GM18858 (cell line): ENCODE results near the gene FSCN2.

Experiments
- ATAC-seq: cut with Tn5 transposase; IDR thresholded peaks from one replicate; pipeline ENCODE4 v1.9.1; 2021; ENCODE audit not compliant: unreplicated experiment

FSCN2 gene

DNA sequence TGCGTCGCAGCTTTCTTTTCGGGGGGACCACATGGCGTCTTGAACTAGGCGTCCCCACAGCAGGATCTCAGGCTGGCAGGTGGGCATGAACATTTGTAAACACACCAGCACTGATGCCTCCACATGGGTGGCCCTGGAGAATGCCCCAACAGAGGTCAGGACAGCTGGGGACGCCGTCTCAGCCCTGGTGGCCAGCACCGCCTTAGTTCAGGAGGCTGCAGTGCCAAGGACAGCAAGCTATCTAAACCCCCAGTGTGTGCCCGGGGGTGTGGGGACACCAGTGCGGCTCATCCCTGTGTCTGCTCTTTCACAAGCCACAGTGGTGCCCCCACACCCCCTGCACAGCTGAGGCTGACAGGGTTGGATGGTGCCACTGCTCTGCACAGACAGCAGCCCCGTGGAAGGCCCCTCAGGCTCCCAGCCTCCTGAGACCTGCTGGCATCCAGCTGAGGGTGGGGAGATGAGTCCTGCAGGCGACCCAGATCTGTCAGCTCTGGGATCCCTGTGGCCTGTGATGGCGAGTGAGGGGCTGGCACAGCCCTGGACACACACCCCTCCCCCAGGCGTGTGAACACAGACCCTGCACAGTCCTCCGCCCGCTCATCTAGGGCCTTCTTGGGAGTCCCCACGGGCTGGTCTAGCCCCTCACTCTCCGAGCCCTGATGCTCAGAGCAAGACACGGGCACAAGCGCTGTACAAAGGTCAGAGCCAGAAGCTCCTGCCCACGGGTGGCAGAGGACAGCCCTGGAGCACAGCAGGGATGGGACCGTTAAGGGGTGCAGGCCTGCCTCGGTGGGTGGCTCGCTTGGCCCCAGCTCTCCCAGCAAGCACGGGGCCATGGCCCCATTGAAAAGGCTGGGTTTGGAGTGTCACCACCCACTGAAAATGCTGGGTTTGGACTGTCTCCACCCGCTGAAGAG is 10.7 kb downstream of the FSCN2 start:
- ATAC-seq: no peak

DNA sequence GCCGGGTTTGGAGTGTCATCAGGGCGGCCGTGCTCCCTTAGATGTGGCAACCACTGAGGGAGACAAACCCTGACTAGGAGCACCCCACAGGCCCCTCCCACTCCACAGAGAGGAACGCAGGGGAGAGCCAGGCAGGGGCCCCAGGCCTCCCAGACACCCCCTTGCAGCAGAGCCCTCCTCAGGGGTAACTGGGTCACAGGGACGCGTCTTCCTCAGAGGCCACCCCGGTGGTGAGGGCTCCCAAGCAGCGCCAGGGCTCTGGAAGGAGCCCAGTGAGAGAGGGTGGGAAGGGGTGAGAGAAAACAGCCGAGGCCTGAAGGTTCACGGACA is 11.4 kb downstream of the FSCN2 start:
- ATAC-seq: no peak

DNA sequence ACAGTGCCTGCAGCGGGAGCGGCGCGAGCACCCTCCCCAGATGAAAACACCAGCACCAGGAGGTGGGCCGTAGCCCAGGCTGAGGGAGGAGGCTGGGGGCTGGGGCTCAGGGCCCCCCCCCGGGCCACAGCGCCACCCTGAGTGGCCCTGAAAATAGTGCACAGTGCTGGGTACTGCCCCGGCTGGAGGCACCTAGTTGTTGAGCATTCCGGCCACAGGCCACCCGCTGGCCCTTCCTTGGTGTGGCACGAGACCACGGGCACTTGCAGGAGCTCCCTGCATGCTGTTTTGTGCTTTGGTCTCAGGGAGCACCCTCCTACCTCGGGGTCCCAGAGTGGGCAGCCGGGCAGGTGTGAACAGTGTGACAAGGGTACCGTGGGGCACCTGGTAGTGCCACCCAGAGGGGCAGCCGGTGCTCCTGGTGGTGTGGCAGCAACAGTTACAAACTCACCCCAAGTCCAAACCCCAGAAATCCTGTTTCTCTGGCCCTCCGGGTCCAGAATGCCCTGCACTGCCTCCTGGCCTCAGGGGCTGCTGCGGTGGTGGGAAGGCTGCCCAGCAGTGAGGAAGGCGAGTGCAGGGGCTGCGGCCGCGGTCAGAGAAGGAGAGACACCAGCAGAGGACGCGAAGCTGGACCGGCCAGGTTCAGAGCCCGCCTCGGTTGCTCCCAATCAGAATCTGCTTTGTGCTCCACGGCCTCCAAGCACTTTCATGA is 11.9 kb downstream of the FSCN2 start:
- no peak for ATAC-seq

DNA sequence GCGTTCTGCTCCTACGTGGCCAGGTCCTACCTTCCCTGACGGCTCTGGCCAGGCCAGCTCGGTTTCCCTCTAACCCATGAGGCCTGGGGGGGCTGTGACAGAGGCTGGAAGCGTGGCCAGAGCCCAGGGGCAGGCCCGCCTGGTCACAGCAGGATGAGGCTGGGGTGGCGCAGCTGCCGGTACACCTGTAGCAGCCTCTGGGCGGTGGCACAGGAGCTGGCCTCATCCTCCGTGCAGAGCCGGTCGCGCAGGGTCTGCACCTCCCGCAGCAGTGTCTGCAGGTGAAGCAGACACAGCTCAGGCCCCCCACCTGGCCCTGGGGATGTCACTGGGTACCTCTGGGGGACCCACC is 12.5 kb downstream of the FSCN2 start:
- no peak for ATAC-seq

DNA sequence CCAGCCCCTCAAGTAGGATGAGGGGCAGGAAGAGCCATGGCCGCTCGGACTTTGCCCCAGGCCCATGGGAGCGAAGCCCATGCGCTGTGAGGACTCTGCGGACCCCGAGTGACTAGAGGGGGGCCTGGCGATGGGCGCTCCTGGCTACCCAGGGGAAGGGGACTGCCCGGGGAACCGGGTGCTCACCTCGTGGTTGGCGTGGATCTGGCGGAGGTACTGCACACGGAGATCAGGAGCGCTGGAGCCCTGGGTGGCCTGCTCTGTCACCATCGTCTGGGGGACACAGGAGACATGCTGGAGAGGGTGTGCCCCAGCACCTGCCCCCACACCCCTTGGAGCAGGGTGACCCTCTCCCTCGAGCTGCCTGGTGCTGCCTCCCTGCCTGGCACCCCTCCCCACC is 12.9 kb downstream of the FSCN2 start:
- no peak for ATAC-seq

DNA sequence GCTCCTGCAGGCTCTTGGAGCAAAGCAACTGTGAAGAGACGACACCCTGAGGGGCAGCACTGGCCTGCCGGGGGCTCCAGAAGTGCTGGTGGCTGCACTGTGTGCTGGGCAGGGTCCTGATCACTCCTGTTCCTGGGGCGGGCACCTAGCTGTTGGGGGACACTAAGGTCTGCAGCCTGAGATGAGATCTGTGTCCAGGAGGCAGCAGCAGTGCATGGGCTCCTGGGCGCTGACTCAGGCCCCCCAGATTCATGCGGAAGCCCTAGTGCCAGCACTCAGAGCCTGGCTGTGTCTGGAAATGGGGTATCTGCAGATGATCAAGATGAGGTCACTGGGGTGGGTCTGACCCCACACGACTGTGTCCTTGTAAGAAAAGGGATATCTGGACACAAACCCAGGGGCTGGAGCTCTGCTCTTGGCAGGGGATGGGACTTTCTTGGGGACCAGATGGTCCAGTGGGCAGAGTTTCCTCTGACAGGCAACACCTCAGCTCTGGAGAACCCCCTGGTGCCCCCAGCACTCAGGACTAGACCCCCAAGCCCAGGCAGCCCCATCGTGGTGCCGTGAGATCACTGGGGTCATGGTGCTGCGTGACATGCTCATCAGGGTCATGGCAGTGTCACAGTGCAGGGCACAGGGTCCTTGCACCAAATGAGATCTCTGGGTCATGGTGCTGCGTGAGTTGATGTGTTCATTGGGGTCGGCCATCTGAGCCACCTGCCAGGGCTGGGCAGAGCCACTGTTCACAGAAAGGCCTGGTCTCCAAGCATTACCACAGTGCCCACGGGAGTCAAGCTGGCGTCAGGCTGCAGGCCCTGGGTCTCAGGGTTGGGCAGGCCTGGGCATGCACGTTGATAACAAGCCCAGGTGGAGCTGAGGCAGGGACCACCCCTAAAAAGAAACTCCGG is 14.5 kb downstream of the FSCN2 start:
- no peak for ATAC-seq

DNA sequence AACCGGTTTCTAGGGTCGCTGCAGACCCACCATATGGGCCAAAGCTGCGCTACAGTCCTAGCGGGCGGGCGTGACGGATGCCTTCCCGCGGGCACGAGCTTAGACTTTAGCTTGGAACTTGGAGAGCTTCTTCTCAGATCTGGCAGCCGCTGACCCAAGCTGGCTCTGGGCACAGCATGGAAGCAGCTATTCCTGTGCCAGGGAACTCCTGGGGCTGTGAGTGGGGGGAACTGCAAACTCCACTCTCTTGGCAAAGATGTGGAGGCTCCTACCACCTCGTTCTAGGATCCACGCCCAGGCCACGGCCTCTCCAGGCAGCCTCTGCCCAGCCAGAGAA is 15.1 kb downstream of the FSCN2 start:
- ATAC-seq: no peak

DNA sequence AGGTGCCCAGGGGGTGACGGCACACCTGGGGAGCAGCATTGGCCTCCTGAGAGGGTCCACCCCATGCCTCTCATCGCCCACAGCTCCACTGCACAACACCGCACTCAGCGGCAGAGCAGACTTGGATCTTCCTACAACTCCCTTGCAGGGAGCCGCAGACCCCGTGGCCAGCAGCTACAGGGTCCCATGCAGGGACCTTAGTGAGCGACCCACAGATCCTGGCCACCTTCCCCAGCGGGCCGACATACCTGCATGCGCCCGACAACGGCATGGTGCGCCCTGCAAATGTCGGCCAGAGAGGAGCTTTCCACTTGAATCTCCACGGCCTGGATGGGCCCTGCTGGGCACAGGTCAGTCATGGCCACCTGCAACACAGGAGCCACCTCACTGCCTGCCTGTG is 15.6 kb downstream of the FSCN2 start:
- ATAC-seq: no peak

DNA sequence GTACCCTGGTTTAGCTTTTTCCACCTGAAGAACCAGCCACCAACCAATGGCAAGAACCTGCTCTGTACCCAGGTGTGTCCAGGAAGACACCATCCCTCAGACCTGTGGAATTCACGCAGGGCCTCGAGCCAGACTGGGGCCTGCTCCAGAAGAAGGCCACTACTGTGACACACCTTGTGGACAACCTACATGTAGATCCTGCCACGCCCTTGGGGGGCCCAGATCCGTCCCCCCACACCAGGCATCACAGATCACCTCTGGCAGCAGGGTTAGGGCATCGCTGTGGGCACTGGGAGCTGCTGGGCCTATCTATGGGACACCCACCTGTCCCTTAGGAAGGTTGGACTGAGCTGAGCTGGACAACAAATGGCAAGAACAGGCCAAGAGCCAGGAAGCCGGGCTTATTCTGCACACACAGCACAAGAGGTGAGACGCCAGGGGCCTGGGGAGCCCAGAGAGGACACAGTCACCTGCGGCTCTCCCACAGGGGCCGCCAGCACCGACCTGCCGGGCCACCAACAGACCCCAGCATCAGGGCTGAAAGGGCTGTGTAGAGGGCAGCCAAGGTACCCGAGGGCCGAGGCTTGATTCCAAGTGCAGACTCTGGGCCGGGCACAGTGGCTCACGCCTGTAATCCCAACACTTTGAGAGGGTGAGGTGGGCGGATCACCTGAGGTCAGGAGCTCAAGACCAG is 16.3 kb downstream of the FSCN2 start:
- ATAC-seq: no peak

DNA sequence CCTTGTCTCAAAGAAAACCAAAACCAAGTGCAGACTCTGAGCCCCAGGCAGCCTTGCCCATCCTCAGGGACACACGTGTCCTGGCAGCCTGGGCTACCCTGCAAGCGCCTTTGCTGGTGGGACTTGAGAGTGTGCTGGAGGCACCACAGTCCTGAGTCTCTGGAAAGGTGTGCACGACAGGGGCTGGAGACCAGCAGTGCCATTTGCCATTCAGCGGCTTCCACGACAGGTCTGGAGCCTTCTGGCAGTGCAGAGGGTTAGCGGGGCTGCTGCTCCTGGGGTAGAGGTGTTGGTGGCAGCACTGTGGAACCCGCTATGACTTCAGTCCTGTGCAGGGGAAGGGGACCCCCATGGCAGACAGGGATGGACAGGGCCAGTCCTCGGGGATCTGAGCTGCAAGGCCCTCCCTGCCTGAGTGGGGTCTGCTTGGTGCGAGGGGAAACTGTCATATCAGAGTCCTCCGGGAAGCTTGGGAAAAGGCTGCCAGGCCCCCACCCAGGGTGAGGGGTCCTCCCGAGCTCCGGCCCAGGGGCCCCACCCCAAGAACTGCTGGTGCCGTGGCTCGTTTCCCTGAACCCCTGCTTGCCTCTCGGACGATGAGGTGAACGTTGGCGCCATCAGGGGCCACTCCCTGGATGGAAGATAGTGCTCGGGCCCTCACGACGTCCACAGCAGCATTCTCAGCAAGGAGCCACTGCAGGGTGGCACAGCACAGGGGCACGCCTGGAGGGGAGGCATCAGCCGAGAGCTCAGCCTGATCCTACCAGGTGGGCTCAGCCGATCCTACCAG is 17.2 kb downstream of the FSCN2 start:
- ATAC-seq: no peak

DNA sequence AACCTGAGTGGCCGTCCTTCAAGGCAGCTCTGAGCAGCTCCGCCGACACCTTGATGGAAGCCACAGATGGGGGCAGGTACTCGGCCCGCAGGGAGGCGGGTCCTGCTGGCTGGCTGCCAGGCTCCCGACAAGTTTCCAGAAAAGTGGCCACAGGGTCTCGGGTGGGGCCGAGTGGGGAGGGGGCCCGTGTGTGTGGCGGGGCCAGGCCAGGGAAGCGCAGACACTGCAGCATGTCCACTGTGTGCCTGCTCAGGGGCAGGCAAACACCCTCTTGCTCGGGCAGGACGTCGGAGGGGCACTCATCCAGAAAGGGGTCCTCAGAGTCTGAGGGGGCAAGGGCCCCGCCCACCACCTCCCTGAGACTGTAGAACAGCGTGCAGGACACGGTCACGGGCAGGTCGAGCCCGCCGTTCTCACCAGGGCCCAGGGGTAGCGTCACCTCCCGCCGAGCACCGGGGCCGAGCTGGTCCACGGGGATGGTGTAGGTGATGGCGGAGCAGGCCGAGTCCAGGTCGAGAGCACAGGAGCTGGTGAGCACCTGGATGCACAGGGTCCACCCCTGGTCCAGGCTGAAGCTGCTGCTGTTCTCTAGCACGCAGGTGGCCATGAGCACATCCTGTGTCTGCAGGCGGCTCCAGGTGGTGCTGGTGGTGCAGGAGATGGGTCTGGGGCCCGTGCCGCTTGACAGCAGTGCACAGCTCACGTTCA is 18.9 kb downstream of the FSCN2 start:
- ATAC-seq: no peak

DNA sequence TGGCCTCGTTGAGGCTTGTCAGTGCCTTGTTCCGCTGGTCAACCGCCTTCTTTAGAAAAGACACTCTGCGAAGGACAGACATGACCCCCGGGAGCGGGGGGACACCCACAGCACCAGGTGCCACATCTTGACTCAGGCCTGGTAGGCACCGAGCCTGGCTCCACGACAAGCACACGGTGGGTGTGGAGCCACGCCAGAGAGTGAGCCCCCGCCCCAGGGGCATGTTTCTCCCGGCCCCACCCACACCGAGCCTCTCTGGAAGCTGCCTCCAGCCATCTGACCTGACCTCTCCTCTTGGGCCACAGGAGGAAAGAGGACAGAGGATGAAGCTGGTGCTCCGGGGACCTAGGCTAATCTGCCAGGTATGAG is 19.4 kb downstream of the FSCN2 start:
- ATAC-seq: no peak

DNA sequence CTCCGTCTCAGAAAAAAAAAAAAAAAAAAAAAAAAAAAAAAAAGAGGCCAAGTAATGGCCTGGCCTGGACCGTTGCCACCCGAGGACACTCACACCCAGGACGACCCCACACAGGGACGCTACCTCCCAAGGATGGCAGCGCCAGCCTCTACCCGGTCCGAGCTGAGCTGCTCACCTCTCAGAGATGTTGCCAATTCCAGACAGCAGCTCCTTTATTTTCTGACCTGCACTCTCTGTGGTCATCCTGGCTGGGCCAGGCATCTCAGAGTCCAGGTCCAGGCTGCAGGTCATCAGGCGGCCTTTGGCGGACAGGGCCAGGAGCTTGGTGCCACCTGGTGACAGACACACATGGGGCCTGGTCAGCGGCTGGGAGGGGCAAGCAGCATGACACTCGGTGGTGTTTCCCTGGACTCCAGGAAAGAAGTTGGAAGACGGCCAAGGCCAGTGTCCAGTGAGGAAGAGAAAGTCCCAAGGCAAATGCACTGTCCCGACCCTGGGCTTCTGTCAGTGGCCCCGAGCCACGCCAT is 20.9 kb downstream of the FSCN2 start:
- ATAC-seq: no peak

DNA sequence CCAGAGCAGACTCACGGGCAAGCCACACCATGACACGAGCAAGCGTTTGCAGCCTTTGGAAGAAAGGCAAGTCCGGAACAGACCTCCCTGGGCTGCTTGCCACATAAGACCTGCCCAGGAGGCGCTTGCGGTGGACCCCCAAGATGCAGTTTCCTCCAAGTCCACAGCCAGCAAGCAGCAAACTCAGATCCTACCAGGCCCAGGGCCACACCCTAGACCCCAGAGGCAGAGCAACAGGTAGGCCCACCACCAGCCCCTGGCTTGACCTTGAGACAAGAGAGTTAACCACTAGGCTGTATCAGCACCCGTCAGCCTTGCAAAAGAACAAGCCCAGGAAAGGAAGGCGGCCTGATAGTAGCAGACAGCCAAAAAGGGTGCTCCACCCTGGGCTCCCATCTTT is 21.6 kb downstream of the FSCN2 start:
- ATAC-seq: no peak

DNA sequence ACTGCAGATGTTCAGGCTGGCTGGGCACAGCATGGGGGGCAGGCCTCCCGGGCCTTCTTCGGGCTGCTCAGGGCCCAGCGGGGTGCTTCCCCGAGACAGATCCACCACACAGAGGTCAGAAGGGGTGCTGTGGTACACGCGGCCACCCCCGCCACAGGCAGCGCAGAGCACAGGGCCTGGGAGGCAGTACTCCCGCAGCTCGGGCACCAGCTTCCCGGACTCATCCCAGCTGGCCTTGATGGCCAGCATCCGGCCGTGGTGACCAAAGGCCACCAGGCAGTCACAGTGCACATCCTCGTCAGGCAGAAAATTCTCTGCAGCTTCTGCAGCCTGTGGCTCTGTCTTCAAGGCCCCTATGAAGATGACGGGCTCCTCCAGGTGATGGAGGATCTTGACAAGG is 22.1 kb downstream of the FSCN2 start:
- no peak for ATAC-seq

DNA sequence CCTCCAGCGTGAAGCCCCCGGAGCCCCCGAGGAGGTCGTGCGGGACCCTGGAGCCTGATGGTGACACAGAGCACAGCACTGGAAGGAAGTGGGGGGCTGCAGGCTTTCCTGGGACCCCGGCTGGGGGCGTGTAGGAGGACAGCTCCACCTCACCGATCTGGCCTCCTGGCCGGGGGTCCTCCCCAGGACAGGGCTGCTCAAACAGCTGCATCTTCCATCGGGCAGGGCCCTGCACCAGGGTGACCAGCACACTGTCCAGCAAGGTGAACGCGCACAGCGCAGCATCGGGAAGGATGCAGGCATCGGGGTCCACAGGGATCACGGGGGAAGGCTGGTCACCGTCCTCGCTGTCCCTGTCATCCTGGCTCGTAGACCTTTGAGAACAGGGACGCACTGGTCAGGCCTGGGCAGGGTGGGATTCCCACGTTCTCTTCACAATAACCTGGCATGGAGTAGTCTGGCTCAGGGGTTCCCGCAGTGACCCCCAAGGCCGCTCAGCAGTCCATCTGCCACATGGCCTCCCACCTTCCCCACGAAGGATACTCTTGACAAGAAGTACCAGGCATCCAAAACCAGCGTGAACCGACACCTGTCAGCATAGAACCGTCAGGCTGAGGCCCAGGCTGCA is 22.8 kb downstream of the FSCN2 start:
- no peak for ATAC-seq

DNA sequence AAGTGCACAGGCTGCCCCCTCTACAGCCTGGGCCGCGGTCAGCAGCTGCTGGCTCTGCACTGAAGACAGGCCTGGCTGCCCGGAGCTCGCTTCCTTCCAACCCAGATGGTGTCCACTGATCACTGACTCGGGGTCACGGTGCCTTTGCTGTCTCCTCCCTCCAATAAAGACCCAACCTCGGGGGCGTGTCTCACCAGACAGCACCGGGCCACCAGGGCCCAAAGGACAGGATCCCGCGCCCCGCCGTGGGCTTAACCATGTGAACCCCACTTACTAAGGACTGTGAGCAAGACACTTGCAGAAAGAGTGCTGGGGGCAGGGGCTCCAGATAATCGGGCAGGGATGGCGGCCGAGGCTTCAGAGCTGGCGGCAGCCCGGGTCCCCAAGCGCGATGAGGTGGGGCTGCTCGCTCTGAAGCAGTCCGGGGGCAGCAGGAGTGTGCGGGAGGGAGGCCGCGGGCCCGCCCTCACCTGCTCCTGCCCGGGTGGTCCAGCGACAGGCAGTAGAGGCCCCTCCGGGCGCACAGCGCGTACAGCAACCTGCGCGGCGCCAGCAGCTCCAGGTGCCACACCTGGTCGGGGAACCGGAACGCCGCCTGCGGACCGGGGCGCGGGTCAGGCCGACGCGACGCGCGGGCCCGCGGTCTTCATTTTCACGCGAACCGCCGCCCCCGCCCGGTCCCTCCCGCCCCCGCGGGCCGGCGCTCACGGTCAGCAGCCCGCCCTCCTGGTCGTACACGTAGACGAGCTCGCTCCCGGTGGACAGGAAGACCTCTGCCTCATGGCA is 23.5 kb downstream of the FSCN2 start:
- ATAC-seq: no peak

DNA sequence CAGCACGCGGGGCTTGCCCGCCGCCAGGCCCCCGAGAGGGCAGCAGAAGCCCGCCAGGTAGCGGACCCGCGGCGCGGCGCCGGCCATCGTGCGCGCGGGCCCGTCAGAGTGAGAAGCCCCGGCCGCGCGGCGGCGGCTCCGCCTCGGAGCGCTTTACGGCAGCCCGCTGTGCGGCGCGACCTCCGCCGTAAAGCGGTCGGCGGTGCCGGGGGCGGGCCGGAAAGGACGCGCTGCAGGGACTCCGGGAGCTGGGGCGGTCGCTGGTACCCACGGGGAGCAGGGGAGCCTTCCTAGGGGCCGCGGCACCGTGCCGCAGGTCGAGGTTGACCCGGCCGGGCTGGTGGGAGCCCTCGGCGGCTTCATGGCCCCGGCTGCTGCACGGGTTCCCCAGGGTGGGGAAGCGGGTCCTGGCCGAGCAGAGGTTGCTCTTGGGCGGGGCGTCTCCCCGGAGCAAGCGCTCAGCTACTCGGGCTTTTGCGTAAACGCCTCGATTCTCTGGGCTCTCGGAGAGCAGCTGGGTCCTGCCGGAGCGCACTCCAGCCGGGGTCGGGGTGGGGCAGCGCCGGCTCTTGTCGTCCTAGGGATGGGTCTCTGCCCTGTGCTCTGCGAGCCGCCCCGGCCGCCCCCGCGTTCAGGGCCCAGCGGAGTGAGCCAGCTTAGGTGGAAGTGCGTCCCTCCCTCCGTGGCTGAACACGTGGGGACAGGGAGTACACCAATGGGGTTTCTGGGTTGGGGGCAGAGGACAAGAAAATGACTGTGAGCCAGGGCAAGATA is 24.3 kb downstream of the FSCN2 start, which contains the start of gene FAAP100:
TSS of gene FAAP100 (minus strand) at position 110 of the 774 bp plus-strand sequence. CDS start at position 87, 23 bp downstream.
- no peak for ATAC-seq
